HG03064 (cell line): Measurements from ENCODE around the gene CRYBB1.

Experiments
- ATAC-seq: cut with Tn5 transposase; IDR thresholded peaks from one replicate; pipeline ENCODE4 v1.9.1; 2021; ENCODE audit warnings: low read depth; ENCODE audit not compliant: unreplicated experiment

CRYBB1 gene

DNA sequence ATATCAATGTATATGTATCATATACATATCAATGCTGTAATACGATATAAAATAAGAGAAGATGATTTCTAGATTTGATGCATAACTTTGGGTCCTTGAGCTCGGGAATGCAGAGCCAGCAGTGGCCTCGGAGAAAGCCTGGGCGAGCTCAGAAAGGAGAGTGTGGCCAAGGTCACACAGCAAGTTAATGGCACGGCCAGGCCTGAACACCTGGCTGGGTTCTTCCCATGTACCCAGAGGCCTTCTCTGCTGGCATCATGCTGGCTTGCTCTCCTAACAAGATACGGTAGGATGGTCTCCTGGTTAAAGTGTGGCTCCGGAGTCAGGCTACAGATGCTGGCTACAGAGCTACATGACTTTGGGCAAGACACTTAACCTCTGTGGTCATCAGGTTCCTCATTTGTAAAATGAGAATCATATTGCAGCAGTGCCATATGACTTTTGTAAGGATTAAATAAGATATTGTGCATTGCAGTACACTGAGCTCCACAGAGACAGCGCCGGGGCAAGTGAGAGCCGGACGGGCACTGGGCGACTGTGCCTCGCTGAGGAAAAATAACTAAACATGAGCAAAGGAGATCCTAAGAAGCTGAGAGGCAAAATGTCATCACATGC, 57.8 kb downstream of the CRYBB1 start:
- ATAC-seq: no peak

DNA sequence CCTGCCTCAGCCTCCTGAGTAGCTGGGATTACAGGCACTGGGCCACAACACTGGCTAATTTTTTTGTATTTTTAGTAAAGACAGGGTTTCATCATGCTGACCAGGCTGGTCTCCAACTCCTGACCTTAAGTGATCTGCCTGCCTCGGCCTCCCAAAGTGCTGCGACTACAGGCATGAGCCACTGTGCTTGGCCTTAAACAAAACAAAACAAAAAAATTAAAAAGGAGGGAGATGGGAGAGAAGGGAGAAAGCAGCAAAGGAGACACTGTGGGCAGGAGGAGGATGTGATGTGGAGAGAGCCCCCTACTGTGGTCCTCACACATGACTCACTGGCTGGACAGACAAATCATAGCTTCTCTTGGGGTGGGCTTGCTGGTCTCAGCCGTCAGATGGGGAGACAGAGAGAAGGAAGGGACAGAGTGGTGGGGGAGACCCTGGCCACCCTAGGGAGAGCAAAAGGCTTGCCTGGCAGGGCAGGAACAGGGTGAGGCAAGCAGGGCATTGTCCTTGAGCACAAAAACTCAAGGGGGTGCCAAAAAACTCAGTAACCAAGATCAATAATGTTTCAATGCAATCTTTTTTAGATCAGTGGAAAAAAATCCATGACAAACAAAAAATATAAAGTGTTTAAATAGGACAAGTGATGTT, 59.5 kb downstream of the CRYBB1 start:
- ATAC-seq: no peak

DNA sequence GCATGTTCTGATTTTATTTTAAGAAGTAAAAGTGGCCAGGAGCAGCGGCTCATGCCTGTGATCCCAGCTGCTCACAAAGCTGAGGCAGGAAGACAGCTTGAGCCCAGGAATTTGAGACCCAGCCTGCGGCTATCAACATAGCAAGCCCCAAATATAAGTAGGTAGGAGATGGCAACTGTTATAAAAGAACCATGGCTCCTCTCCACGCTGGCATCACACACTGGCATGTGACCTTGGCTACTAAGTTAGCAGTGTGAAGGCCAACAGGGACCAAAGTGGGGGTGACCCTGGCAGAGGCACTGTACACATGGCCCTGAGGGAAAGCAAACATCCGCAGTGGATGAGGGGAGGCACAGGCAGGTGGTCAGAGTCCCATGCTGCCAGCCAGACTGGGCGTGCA, 60.9 kb downstream of the CRYBB1 start:
- no peak for ATAC-seq

GRCh38 chr22:26555478-26555877, 62.3 kb downstream of the CRYBB1 start:
- ATAC-seq: no peak

DNA sequence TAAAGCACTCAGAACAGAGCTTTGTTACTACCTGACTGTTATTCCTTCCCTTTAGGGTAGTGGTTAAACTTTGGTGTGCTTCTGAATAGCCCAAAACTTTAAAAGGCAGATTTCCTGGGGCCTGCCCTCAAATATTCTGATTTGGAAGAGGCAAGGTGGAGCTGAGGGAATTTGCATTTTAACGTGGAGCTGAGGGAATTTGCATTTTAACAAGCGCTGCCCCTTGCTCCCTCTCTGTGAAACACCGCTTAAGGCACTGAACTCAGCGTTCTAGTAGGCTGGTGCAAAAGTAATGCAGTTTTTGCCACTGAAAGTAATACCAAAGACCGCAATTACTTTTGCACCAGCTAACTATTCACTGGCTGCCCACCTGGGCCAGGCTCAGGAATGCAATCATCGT, 62.9 kb downstream of the CRYBB1 start:
- ATAC-seq: no peak

GRCh38 chr22:26553056-26553752, 64.6 kb downstream of the CRYBB1 start:
- no peak for ATAC-seq

DNA sequence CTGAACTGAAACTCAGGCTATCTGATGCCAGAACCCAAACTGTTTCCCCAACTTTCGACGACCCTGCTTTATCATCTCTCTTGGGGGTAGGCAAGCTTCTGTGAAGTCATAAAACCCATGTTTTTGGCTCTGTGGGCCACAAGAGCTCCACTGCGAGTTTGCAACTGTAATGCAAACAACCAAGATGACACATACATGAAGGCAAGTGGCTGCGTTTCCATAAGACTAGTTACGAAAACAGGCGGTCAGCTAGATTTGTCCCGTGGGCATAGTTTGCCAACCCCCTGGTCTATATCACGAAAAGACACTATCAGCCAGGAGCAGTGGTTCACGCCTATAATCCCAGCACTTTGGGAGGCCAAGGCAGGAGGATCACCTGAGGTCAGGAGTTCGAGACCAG, 65.4 kb downstream of the CRYBB1 start:
- no peak for ATAC-seq

DNA sequence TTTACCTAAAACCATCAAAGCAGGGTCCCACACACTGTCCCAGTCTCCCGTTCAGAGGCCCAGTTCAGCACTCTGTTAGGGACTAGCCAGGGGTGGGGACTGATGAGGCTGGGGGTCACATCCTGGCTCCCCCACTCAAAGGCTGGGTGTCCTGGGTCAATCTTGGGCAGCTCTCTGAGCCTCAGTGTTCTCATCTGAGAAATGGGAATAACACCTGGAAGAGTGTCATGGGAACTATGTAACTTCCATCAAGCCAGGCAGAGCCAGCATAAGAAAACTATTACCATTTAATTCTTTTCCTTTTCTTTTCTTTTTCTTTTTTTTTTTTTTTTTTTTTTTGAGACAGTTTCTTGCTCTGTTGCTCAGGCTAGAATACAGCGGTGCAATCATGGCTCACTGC, 66.3 kb downstream of the CRYBB1 start:
- no peak for ATAC-seq

DNA sequence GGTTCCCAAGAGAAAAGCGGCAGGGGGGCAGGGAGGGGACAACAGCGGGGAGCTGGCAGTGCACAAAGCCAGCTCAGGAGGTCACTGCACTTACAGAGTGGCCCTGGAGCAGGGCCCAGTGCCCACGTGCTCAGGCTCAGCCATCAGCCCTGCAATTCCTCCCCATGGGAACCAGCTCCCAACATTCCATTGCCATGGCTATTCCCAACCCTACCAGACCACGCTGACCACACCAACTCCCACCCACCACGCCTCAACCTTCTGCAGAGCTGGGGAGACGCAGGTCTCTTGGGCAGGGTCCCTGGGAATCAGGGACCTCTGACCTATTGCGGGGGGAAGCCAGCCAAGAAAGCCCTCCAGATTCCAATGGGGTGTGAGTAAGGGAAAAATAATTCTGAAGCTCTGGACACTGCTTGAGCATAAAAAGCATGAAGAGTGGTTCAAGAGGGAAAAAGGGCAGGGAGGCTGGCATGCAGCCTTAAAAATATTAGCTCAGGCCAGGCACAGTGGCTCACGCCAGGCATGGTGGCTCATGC, 67.3 kb downstream of the CRYBB1 start:
- ATAC-seq: no peak

- no peak for ATAC-seq
Measured at GRCh38 chr22:26549902-26550497, 67.8 kb downstream of the CRYBB1 start.
